ENCODE results near the gene ANKS3.

GRCh38 chr16:4746215-4746614 is 12.1 kb upstream of the ANKS3 start:
- TF ChIP-seq CTCF (IDR thresholded peaks at IDR 0.05) (no peak), POLR2A (IDR thresholded peaks at IDR 0.05) (no peak), EP300 (IDR thresholded peaks at IDR 0.05) (no peak)
